Kidney epithelial cell (primary cell): ENCODE results near the gene PPP1R12B. TPM values are rescaled to one million over a fixed set of nuclear protein-coding genes. Genes with fewer than 3 reads are reported as not detected.

ENCODE experiments used
- DNase-seq: peaks from one replicate; pipeline ENCODE4 v3.0.0-alpha.2; 2010; ENCODE audit warnings: low read depth
- H3K27me3 ChIP-seq: 2 replicates; pipeline ENCODE4 v1.6.0; 2011; ENCODE audit warnings: low read length; ENCODE audit not compliant: control insufficient read depth, insufficient read depth
- H3K36me3 ChIP-seq: 2 replicates; pipeline ENCODE4 v1.5.1; 2011; ENCODE audit warnings: low read length; ENCODE audit not compliant: control insufficient read depth, insufficient read depth
- H3K4me3 ChIP-seq: 2 replicates; pipeline ENCODE4 v1.5.1; 2011; ENCODE audit warnings: low read depth, mild to moderate bottlenecking, control low read depth, low read length
- total RNA-seq: library from RNA; depleted of rRNA; stranded (reverse); fragments of >200 nt; gene quantifications from 2 replicates; pipeline ENCODE4 v1.2.3, GENCODE V29; 2015
- TF ChIP-seq, protein P1 (sequence below): IDR thresholded peaks from 2 replicates; pipeline ENCODE4 v1.5.1; 2011; ENCODE audit warnings: mild to moderate bottlenecking, moderate library complexity, low read length, control low read depth, inconsistent platforms; ENCODE audit not compliant: insufficient read depth, poor library complexity, severe bottlenecking

PPP1R12B gene
- total RNA-seq, 1 donor from 2014 or later = 6.8 TPM

DNA sequence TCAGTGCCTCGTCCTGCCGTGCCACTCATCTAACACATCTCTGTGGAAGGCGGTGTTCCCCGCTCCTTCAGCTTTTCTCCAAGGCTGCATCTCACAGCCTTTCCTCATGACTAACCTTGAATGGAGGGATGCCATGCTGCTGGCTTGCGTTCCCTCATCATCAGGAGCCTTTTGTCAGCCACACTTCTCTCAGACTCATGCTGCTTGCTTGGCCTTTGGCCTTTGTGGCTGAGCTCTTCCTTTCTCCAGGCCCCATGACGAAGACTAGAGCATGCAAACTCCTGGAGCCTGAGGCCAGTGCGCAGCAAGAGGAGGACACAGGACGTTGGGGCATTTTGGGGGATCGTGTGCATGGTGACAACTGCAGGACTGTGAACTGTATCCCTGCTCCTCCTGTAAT, 291.0 kb downstream of the PPP1R12B start:
- TF ChIP-seq, protein P1, sequence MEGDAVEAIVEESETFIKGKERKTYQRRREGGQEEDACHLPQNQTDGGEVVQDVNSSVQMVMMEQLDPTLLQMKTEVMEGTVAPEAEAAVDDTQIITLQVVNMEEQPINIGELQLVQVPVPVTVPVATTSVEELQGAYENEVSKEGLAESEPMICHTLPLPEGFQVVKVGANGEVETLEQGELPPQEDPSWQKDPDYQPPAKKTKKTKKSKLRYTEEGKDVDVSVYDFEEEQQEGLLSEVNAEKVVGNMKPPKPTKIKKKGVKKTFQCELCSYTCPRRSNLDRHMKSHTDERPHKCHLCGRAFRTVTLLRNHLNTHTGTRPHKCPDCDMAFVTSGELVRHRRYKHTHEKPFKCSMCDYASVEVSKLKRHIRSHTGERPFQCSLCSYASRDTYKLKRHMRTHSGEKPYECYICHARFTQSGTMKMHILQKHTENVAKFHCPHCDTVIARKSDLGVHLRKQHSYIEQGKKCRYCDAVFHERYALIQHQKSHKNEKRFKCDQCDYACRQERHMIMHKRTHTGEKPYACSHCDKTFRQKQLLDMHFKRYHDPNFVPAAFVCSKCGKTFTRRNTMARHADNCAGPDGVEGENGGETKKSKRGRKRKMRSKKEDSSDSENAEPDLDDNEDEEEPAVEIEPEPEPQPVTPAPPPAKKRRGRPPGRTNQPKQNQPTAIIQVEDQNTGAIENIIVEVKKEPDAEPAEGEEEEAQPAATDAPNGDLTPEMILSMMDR = no peak
- Histone ChIP-seq H3K4me3 (no peak overlapping the region), H3K27me3 (peaks cover 67% of the 10 kb centered on the region), H3K36me3 (no peaks in the 10 kb centered on the region)
- no peak for DNase-seq

DNA sequence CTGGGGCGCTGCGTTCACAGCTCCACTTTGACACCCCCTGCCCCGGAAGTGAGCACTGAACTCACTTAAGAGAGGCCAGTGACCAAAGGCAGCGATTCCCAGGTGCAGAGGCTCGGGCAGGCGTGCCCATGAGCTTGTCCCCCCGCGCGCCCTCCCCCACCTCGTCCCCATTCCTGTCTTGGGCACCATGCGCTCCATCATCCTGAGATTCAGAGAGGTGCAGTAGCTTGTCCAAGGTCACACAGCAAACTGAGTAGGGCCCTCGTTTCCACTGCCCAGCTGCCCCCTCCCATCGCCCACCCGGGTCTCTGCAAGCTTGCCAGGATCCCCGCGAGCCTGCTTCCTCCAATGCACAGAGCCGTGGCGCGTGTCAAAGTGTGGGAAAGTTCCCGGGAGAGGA, 293.7 kb downstream of the PPP1R12B start:
- Histone ChIP-seq H3K36me3 (no peaks in the 10 kb centered on the region), H3K4me3 (no peak overlapping the region), H3K27me3 (peaks cover 76% of the 10 kb centered on the region)
- DNase-seq = no peak
- TF ChIP-seq, protein P1 = no peak

Other genes starting within 250 kb of the PPP1R12B start
- 0.04 and 0.07 TPM in 2 replicates for gene GPR37L1, start 225.8 kb upstream of the PPP1R12B start, total RNA-seq
- 57.8 and 59.7 TPM in 2 replicates for gene ARL8A, start 204.0 kb upstream of the PPP1R12B start, total RNA-seq
- gene PTPN7, start 188.1 kb upstream of the PPP1R12B start, total RNA-seq = 2.3 and 2.6 TPM in 2 replicates
- gene LGR6, start 154.9 kb upstream of the PPP1R12B start, total RNA-seq = 0.08 and 0.68 TPM in 2 replicates
- 11.7 and 19.5 TPM in 2 replicates for gene UBE2T, start 6.8 kb upstream of the PPP1R12B start, total RNA-seq